ENCODE measurements around the gene VTCN1. TPM values are rescaled to one million over a fixed set of nuclear protein-coding genes. Genes with fewer than 3 reads are reported as not detected.
A peak's percentile ranks its signal among the peaks of the same experiment; 100 is the strongest.
"Not testable (repeated sequence)": the region's sequence is repeated elsewhere in the genome, so short reads cannot be mapped to it uniquely, and the experiment has no call there.

Gene VTCN1
- polyA plus RNA-seq, 3 donors: 15.8 to 25.1 (median 18.7) TPM

DNA sequence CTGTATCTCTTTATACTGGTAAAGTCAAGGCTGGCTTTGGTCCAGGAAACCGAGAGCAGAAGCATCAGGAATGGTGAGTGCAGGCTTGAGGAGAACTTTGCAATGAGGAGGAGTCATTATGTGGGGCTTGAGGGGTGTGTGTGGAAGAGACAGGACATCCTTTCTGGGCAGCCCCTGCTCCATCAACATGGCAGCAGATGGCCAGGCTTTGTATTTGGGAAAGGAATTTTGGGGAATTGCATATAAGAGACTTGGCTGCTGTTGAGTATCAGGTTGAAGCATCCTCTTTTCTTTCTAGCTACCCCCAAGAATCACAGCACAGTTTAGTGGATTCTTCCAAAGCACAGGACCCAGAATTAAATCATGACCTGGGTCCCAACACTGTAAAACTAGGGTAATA, 33.4 kb downstream of the VTCN1 start:
- no peak for DNase-seq (ENCODE audit: extremely low read depth in 1 of 11, low read depth in 9 of 11, low spot score in 4 of 11)

DNA sequence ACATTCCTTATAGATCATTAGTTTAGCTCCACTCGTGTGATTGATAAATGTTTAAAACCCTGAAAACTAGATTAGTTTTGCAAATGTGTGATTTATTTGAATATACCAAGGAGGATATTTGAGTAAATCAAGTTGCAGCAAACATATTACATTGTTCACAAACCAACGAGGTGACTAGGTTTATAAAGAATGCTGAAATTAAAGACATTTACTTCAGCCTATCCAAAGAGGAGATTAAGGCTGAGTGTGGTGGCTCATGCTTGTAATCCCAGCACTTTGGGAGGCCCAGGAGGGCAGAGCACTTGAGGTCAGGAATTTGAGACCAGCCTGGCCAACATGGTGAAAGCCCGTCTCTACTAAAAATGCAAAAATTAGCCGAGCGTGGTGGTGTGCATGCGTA, 34.1 kb downstream of the VTCN1 start:
- DNase-seq (ENCODE audit: extremely low read depth in 1 of 11, low read depth in 9 of 11, low spot score in 4 of 11): no peak

DNA sequence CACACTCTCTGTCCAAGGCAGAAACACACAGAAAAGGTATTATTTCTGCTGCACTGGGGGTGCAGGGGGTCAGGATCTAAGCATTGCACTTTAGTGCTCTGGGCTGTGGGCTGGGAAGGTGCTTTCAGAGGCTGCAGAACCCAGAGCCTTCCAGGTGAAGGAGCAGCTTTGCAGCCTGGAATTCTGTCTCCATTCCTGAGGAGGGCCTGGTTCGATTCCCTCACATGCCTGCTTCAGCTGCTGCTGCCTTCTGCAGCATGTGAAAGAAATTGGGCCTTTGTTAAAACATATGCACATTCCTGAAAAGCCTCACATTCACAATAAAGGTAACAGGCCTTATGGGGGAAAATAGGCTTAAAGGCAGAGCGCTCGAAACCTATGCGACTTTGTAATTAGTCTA, 35.9 kb downstream of the VTCN1 start:
- no peak for DNase-seq (ENCODE audit: extremely low read depth in 1 of 11, low read depth in 9 of 11, low spot score in 4 of 11)

DNA sequence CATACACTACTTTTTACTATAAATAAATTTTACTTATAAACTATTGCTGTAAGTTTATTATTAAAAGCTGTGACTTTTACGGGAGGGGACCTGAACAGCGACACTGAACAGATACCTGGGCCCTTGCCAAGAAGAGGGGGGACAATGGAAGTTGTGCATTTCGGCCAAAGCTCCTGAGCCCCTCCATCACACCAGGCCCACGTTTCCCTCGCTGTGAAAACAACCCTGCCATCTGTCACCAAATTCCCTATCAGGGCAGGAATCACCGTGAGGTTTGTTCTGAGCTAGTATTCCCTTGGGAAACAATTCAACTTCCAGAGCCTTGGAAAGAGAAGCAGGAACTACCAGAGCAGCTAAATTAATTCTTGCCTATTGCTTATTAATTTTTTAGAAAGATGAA, 37.0 kb downstream of the VTCN1 start:
- no peak for DNase-seq (ENCODE audit: extremely low read depth in 1 of 11, low read depth in 9 of 11, low spot score in 4 of 11)

- no peak for DNase-seq (ENCODE audit: extremely low read depth in 1 of 11, low read depth in 9 of 11, low spot score in 4 of 11)
These were observed 37.7 kb downstream of the VTCN1 start for GRCh38 chr1:117173006-117173405.

DNA sequence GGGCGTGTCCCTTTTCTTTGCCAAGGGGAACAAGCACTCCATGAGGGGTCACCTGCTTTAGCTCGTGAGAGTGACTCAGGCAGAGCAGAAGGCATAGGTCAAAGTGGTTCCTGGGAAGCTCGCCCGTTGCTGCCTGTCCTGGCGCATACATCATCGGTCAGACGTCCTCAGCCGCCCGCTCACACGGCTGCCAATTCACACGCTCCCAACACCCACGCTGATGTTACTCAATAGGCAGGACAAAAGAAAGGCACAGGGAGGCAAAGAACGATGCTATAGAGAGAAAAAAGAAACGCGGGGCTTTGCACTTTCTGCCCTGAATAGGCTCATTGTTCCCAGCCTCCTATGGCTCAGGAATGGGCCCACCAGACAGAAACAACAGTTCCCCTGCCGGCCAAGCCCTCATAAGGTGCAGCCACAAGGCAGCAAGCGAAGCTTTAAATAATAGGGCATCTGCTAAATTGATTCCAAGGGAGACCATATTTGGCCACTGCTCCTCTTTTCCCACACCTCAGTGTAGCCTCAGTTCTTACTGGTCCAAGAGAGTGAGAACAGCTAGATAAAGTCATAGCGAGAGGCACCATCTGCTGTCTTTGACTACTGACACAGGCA, 38.7 kb downstream of the VTCN1 start:
- DNase-seq (ENCODE audit: extremely low read depth in 1 of 11, low read depth in 9 of 11, low spot score in 4 of 11): no peak

DNA sequence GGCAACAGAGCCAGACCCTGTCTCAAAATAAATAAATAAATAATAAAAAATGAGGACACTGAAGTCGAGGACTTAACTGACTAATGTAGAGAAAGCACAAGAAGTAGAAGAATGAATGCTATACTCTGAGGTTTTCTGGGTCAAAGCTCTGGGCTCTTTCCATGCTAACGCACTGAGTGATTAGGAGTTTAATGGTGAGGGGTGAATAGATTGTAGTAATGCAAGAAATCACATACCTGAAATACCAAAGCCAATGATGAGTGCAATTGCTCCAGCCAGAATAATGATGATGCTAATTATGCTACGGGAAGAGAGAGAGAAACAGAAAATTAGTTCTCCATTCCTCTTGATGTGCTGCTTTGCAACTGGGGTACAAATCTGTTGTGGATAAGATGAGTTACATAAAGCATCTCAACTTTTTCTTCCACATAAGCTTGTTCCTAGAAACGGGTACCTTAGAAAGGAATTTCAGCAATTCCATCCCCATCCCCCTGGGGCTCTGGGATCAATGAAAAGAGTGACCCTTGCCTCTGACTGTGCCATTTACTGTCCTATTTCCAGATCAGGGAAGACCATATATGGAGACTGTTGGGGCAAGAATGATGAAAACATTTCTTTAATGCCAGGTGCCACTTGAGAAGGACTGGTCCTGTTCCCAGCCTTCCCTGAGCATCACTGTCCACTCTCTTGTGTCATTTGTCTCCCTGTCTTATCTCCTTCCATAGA, 40.7 kb downstream of the VTCN1 start:
- DNase-seq (ENCODE audit: extremely low read depth in 1 of 11, low read depth in 9 of 11, low spot score in 4 of 11): no peak

DNA sequence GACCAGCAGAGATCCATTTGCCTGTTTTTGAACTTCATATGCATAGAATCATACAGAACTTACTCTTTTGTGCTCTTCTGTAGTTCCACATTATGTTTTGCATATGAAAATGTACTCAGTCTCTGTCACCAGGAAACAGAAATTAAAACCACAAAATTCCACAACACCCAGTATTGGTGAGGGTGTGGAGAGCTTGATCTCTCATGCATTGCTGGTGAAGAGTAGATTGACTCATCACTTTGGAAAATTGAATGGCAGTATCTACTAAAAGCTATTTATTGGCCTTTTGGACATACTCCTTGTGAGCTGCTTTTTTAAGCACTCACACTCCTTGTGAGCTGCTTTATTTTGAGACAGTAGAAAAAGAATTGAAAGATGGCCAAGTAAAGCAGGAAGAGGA, 43.3 kb downstream of the VTCN1 start:
- no peak for DNase-seq (ENCODE audit: extremely low read depth in 1 of 11, low read depth in 9 of 11, low spot score in 4 of 11)

- no peak for DNase-seq (ENCODE audit: extremely low read depth in 1 of 11, low read depth in 9 of 11, low spot score in 4 of 11)
These were observed 44.7 kb downstream of the VTCN1 start for GRCh38 chr1:117166076-117166475.

DNA sequence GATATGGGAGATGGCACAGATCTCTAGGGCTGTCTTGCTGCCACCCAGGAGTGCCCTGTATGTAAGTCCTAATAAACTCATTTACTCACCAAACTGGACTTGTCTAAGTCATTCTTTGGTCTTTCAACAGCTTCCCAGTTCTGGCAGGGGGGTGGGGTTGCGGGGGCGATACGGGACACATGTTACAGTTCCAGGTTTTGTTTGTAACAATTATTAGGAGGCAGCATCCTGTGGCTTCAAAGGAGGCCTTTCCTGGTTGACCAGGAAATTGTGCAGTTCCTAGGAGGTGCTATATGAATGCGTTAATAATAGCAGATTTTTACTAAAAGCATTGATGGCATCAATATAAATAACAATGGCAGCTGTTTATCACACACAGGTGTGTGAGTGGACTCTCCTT, 46.5 kb downstream of the VTCN1 start:
- no peak for DNase-seq (ENCODE audit: extremely low read depth in 1 of 11, low read depth in 9 of 11, low spot score in 4 of 11)

DNA sequence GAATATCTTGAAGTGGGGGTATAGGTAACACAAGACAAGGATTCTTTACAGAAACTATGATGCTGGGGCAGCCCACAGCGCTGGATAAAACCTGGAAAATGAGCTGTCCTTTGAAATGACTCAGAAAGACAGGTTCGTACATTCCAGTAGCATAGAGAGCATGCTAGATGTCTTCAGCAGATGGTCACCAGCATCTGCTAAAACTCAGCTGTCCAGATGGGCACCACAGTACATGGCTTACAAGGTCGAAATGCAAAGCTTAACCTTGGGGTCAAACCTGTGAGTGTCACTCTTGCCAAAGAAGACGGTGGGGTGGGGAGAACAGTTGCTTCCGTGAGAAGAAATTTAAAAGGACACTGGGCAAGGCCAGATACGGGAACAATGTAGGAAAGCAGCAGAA, 47.9 kb downstream of the VTCN1 start:
- DNase-seq (ENCODE audit: extremely low read depth in 1 of 11, low read depth in 9 of 11, low spot score in 4 of 11): no peak

- DNase-seq (ENCODE audit: extremely low read depth in 1 of 11, low read depth in 9 of 11, low spot score in 4 of 11): peak in 4 of 11 donors; percentile 10 to 51 (median 26)
These were observed 48.8 kb downstream of the VTCN1 start for GRCh38 chr1:117161887-117162286.

DNA sequence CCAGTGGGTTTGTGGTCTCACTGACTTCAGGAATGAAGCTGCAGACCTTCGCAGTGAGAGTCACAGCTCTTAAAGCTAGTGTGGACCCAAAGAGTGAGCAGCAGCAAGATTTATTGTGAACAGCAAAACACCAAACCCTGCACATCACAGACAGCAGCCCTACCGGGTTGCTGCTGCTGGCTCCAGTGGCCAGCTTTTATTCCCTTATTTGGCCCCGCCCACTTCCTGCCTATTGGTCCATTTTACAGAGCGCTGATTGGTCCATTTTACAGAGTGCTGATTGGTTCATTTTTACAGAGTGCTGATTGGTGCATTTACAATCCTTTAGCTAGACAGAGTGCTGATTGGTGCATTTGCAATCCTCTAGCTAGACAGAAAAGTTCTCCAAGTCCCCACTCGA, 59.4 kb downstream of the VTCN1 start:
- DNase-seq (ENCODE audit: extremely low read depth in 1 of 11, low read depth in 9 of 11, low spot score in 4 of 11): not testable (repeated sequence)

DNA sequence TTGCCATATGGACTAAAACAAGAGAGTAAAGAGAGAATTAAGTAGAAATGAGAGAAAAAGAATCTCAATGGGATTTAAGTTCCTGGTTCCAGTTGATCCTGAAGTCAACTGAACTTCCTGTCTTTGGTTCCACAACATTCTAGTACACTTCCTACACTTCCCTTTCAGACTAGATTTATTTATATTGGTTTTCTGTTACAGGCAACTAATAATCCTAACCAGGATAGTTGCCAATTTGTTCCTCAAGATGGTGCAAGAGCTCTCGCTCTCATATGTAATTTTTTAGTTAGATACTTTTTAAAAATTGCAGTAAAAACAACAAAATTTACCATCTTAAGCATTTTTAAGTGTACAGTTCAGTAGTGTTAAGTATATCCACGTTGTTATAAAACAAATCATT, 60.4 kb downstream of the VTCN1 start:
- no peak for DNase-seq (ENCODE audit: extremely low read depth in 1 of 11, low read depth in 9 of 11, low spot score in 4 of 11)

GRCh38 chr1:117147856-117148588, 62.7 kb downstream of the VTCN1 start:
- no peak for DNase-seq (ENCODE audit: extremely low read depth in 1 of 11, low read depth in 9 of 11, low spot score in 4 of 11)

GRCh38 chr1:117147341-117147831, 63.3 kb downstream of the VTCN1 start:
- no peak for DNase-seq (ENCODE audit: extremely low read depth in 1 of 11, low read depth in 9 of 11, low spot score in 4 of 11)

DNA sequence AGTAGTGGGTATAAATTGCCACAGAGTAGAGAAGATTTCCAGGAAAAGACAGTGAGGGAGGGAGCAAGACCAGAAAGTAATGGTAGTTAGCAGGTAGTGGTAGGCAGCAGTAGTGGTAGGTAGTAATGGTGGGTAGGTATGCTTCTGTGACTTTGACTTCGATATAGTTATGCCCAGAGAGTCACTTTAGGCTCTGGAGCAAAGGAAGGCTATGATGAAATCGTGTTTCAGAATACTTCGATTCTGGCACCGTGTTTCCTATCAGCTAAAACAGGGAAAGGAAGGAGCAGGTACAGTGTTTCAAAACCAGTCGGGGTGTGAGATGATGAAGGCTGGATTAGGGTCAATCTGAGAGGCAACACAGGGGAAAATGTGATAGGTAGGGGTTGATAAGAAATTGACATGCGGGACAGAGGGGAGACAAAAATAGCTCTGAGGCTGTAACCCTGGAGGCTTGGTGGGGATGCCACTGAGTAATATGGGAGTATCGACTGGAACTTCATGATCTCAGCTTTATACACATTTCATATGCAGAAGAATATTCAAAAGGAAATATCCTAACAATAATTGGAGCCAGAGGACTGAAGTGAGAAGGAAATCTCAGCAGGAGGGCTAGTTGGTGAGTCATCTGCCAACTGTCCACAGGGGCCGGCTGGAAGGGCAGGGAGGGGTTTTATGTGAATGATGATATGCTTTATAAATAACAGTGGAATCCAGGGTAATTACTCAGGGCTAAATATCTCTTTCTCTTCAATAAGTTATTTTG, 64.0 kb downstream of the VTCN1 start:
- DNase-seq (ENCODE audit: extremely low read depth in 1 of 11, low read depth in 9 of 11, low spot score in 4 of 11): no peak

- DNase-seq (ENCODE audit: extremely low read depth in 1 of 11, low read depth in 9 of 11, low spot score in 4 of 11): no peak
These were observed 64.7 kb downstream of the VTCN1 start for GRCh38 chr1:117146072-117146471.

DNA sequence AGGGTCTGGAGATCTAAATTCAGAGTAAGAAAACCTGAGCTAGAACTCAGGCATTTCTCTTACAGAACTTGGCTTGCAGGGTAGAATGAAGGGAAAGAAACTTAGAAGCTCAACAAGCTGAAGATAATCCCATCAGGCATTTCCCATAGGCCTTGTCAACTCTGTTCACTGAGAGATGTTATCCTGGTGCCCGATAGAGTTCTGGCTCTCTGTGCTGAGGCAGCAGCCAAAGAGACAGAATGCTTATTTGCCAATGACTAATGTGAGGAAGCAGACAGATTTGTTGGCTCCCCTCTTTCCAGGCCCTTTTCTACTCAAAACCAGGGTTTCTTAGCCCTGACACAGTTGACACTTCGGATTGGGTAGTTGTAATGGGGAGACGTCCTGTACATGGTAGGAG, 66.9 kb downstream of the VTCN1 start:
- DNase-seq (ENCODE audit: extremely low read depth in 1 of 11, low read depth in 9 of 11, low spot score in 4 of 11): no peak

DNA sequence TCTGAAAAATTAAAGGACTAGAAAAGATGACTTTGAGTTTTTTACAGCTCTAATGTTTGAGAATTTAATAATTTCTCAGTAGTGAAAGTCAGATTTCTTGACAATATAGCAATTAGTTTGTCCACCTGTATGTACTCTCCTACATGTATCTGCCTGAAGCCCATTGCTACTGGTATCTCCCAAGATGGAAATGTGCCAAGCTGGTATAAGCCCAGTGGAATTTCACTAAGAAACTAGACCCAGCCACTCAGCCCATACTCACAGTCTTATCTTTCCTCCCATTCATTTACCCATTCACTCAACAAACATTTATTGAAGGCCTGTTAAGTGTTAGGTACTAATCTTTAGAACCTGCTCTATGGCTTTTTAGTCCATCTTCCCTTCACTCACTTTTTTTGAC, 67.6 kb downstream of the VTCN1 start:
- DNase-seq (ENCODE audit: extremely low read depth in 1 of 11, low read depth in 9 of 11, low spot score in 4 of 11): no peak
